ENCODE data around the gene MYLK4. TPM values are rescaled to one million over a fixed set of nuclear protein-coding genes. Genes with fewer than 3 reads are reported as not detected.
"Not testable (repeated sequence)": the region's sequence is repeated elsewhere in the genome, so short reads cannot be mapped to it uniquely, and the experiment has no call there.

Gene MYLK4
- total RNA-seq, 2 donors from 2014 or later = 0.45 to 1.7 TPM

GRCh38 chr6:2770171-2770570 is 19.4 kb upstream of the MYLK4 start:
- Mint-ChIP-seq H3K27ac (peak overlapping the region; percentile 39), H3K4me3 (no peak overlapping the region), H3K27me3 (no peaks in the 10 kb centered on the region), H3K4me1 (peaks cover 48% of the 10 kb centered on the region), H3K36me3 (ENCODE audit: low read depth) (peaks cover 2% of the 10 kb centered on the region)
- no peaks in the 10 kb centered on the region for H3K9me3 ChIP-seq (ENCODE audit: control insufficient read depth, low read length, poor library complexity, severe bottlenecking)
- ATAC-seq (no peak), DNase-seq (no peak)

- Mint-ChIP-seq H3K4me1 (peaks cover 48% of the 10 kb centered on the region), H3K27me3 (no peaks in the 10 kb centered on the region), H3K27ac (peak overlapping the region; percentile 24), H3K4me3 (peak overlapping the region; percentile 93), H3K36me3 (ENCODE audit: low read depth) (peaks cover 2% of the 10 kb centered on the region)
- DNase-seq (no peak), ATAC-seq (no peak)
- H3K9me3 ChIP-seq (ENCODE audit: control insufficient read depth, low read length, poor library complexity, severe bottlenecking) = no peaks in the 10 kb centered on the region
Measured at GRCh38 chr6:2768696-2769095, 18.0 kb upstream of the MYLK4 start.

- peak overlapping the region; percentile 24 for H3K27ac Mint-ChIP-seq
- peaks cover 42% of the 10 kb centered on the region for H3K4me1 Mint-ChIP-seq
- H3K9me3 ChIP-seq (ENCODE audit: control insufficient read depth, low read length, poor library complexity, severe bottlenecking) = no peaks in the 10 kb centered on the region
- H3K4me3 Mint-ChIP-seq = peak overlapping the region; percentile 93
- no peaks in the 10 kb centered on the region for H3K27me3 Mint-ChIP-seq
- peaks cover 2% of the 10 kb centered on the region for H3K36me3 Mint-ChIP-seq (ENCODE audit: low read depth)
- DNase-seq (no peak), ATAC-seq (no peak)
Measured at GRCh38 chr6:2767657-2768524, 17.2 kb upstream of the MYLK4 start.

- Mint-ChIP-seq H3K4me3 (peak overlapping the region; percentile 93), H3K27me3 (no peaks in the 10 kb centered on the region), H3K4me1 (peaks cover 39% of the 10 kb centered on the region), H3K27ac (peak overlapping the region; percentile 82), H3K36me3 (ENCODE audit: low read depth) (peaks cover 2% of the 10 kb centered on the region)
- no peaks in the 10 kb centered on the region for H3K9me3 ChIP-seq (ENCODE audit: control insufficient read depth, low read length, poor library complexity, severe bottlenecking)
- DNase-seq = no peak
- no peak for ATAC-seq
Measured at GRCh38 chr6:2766767-2767656, 16.3 kb upstream of the MYLK4 start.

GRCh38 chr6:2765896-2766766 is 15.4 kb upstream of the MYLK4 start:
- Mint-ChIP-seq H3K36me3 (ENCODE audit: low read depth) (peaks cover 2% of the 10 kb centered on the region), H3K27ac (peak overlapping the region; percentile 82), H3K4me3 (peak overlapping the region; percentile 93), H3K27me3 (no peaks in the 10 kb centered on the region), H3K4me1 (peaks cover 37% of the 10 kb centered on the region)
- H3K9me3 ChIP-seq (ENCODE audit: control insufficient read depth, low read length, poor library complexity, severe bottlenecking) = no peaks in the 10 kb centered on the region
- ATAC-seq (no peak), DNase-seq (peak; percentile 37 to 43 (median 41))

GRCh38 chr6:2765166-2765895 is 14.6 kb upstream of the MYLK4 start, which contains the start of gene WRNIP1:
Gene WRNIP1 (plus strand): TSS chr6:2765393. CDS start chr6:2765623, 230 bp downstream.
- H3K27me3 Mint-ChIP-seq = no peaks in the 10 kb centered on the region
- H3K27ac Mint-ChIP-seq = peak within 1 kb of the TSS; percentile 93
- ATAC-seq = peak; percentile 89
- H3K4me1 Mint-ChIP-seq = peaks cover 37% of the 10 kb centered on the region
- H3K9me3 ChIP-seq (ENCODE audit: control insufficient read depth, low read length, poor library complexity, severe bottlenecking) = no peaks in the 10 kb centered on the region
- H3K36me3 Mint-ChIP-seq (ENCODE audit: low read depth) = peaks cover under 1% of the 10 kb centered on the region
- peak within 1 kb of the TSS; percentile 93 for H3K4me3 Mint-ChIP-seq
- DNase-seq = peak; percentile 90 to 96 (median 91)

- H3K36me3 Mint-ChIP-seq (ENCODE audit: low read depth) = no peaks in the 10 kb centered on the region
- peak overlapping the region; percentile 93 for H3K4me3 Mint-ChIP-seq
- H3K27ac Mint-ChIP-seq = peak overlapping the region; percentile 93
- no peaks in the 10 kb centered on the region for H3K27me3 Mint-ChIP-seq
- DNase-seq (peak; percentile 30 to 58 (median 49)), ATAC-seq (peak; percentile 48)
- peaks cover 31% of the 10 kb centered on the region for H3K4me1 Mint-ChIP-seq
- H3K9me3 ChIP-seq (ENCODE audit: control insufficient read depth, low read length, poor library complexity, severe bottlenecking) = no peaks in the 10 kb centered on the region
Measured at GRCh38 chr6:2764610-2765165, 14.0 kb upstream of the MYLK4 start.

GRCh38 chr6:2763876-2764540 is 13.3 kb upstream of the MYLK4 start:
- Mint-ChIP-seq H3K27me3 (no peaks in the 10 kb centered on the region), H3K27ac (peak overlapping the region; percentile 93), H3K36me3 (ENCODE audit: low read depth) (no peaks in the 10 kb centered on the region), H3K4me3 (peak overlapping the region; percentile 93), H3K4me1 (peaks cover 31% of the 10 kb centered on the region)
- ATAC-seq = no peak
- DNase-seq = no peak
- no peaks in the 10 kb centered on the region for H3K9me3 ChIP-seq (ENCODE audit: control insufficient read depth, low read length, poor library complexity, severe bottlenecking)

GRCh38 chr6:2763345-2763841 is 12.7 kb upstream of the MYLK4 start:
- H3K4me3 Mint-ChIP-seq = no peak overlapping the region
- no peaks in the 10 kb centered on the region for H3K36me3 Mint-ChIP-seq (ENCODE audit: low read depth)
- no peak for DNase-seq

GRCh38 chr6:2762868-2763267 is 12.1 kb upstream of the MYLK4 start:
- H3K4me3 Mint-ChIP-seq; DNase-seq; H3K27me3 Mint-ChIP-seq; H3K9me3 ChIP-seq (ENCODE audit: control insufficient read depth, low read length, poor library complexity, severe bottlenecking); ATAC-seq; H3K27ac Mint-ChIP-seq; H3K36me3 Mint-ChIP-seq (ENCODE audit: low read depth): not testable (repeated sequence)
- peaks cover 21% of the 10 kb centered on the region for H3K4me1 Mint-ChIP-seq

More at GRCh38 chr6:2763345-2763841, 12.7 kb upstream of the MYLK4 start:
- H3K9me3 ChIP-seq (ENCODE audit: control insufficient read depth, low read length, poor library complexity, severe bottlenecking) = no peaks in the 10 kb centered on the region
- ATAC-seq = no peak
- Mint-ChIP-seq H3K4me1 (peaks cover 26% of the 10 kb centered on the region), H3K27me3 (no peaks in the 10 kb centered on the region), H3K27ac (peak overlapping the region; percentile 93)
